ENCODE measurements around the gene ACTN1.

Gene ACTN1

DNA sequence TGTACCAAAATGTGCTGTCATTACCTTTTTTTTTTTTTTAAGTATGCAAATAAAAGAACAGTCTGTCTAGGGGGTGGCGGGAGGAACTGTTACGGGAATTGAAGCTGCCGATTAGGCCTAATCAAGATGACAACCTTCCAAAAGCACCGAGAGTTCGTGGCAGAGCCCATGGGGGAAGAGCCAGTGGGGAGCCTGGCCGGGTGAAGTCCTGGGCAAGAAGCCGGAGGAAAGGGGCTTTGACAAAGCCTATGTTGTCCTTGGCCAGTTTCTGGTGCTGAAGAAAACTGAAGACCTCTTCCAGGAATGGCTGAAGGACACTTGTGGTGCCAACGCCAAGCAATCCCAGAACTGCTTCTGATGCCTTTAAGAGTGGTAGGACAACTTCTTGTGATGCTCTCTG lies 42.6 kb downstream of the ACTN1 start:
- DNase-seq (ENCODE audit: low spot score) = no peak

DNA sequence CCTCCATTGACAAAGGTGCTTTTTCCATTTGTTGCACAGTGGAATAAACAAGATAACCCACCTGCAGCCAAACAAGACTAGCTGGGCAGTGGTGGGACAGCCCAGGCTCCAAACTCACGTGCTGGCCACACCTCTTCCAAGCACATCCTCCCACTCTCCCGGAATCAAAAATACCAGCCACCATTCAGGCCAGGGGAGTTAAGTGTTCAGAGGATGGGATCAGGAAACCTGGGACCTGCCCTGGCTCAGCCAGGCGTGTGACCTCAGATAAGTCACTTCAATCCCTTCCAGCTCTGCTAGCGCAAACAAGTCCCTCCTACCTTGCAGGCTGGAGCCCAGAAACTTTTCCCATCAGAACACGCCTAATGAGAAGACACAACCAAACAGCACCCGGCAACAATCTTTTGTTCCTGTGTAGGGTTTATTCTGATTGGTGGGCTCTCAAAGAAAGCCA lies 43.3 kb downstream of the ACTN1 start:
- no peak for DNase-seq (ENCODE audit: low spot score)

- DNase-seq (ENCODE audit: low spot score) = no peak
Measured at GRCh38 chr14:68934066-68934465, 45.0 kb downstream of the ACTN1 start.

DNA sequence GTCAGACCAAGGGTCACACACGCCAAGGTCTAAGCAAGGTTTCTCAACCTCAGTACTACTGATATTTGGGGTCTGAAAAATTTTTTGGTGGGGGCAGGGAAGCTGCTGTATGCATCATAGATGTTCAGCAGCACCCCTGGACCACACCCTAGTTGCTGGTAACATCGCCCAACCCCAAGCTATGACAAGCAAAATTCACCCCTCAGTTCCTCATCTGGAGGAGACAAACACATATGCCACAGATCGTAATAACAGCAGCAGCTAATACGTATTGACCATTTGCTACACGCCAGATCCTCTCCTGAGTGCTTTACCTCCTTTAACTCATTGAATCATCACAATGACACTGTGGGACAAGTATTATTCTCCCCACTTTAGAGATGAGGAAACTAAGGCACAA lies 46.4 kb downstream of the ACTN1 start:
- DNase-seq (ENCODE audit: low spot score) = no peak

DNA sequence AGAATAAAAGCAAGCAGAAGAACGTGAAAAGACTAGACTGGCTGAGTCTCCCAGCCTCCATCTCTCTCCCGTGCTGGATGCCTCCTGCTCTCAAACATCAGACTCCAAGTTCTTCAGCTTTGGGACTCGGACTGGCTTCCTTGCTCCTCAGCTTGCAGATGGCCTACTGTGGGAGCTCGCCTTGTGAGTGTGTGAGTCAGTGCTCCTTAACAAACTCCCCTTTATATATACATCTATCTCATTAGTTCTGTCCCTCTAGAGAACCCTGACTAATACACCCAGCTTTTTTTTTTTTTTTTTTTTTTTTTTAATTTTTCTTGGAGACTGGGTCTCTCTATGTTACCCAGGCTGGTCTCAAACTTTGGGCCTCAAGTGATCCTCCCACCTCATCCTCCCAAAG lies 46.9 kb downstream of the ACTN1 start:
- DNase-seq (ENCODE audit: low spot score) = no peak

- DNase-seq (ENCODE audit: low spot score) = no peak
Measured at GRCh38 chr14:68931474-68932051, 47.5 kb downstream of the ACTN1 start.

- DNase-seq (ENCODE audit: low spot score) = no peak
Measured at GRCh38 chr14:68931063-68931462, 48.0 kb downstream of the ACTN1 start.

DNA sequence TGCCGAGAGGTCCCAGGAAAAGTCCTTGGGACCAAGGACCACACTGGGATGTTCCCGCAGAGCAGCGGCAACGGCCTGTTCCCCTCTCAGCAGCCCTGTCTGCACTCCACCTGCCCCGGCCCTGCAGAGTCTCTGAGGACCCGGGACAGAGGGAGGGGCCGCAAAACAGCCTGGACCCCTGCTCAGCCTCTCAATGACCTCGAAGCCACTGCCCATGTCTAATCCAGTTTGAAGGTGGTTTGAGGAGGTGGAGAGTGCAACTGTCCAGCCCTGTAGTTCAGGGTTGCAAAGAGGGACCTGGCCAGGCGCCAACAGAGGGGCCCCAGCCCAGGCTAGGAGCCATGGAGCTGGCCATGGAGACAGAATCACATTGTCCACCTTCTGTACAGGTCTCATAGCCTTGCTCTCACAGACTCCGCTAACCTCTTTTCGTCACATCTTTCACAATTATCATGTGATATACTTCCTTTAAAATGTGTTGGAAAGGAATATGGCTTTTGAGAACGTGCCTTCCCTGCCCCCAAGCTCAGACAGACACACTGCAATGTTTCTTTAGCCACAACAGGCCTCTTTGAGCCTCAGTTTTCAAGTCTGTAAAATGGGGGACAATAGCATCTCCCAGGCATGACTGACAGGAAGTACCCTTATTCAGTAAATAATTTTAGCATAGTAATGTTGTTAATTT lies 49.3 kb downstream of the ACTN1 start:
- DNase-seq (ENCODE audit: low spot score) = no peak

DNA sequence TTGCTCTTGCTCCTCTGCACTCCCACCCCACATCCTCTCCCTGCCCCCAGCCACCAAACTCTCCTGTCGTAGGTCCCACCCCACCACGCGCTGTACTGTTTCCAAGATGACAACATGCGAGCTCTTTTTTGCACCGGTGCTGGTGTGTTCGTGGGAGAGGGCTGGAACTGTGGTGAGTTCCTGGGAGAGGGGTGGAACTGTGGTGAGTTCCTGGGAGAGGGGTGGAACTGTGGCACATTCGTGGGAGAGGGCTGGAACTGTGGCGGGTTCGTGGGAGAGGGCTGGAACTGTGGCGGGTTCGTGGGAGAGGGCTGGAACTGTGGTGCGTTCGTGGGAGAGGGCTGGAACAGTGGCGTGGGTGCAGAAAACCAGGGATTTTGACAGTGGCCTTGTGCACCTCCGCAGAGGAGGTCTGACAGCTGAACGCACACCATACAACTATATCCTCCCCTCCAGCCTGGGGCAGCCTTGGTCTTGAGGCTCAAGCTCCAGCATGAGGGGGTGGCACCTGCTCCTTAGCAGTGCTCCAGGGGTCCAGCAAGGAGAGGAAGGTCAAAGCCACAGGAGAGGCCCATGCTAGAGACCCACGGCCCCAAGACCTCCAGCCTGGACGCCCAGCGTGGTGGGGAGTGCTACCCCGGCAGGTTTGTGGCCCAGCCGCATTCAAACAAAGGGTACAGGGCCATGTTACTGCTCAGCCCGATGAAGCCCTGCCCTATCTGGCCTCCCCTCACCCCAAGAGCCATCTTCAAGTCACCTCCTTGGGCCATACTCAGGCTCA lies 50.1 kb downstream of the ACTN1 start:
- no peak for DNase-seq (ENCODE audit: low spot score)

- DNase-seq (ENCODE audit: low spot score) = no peak
Measured at GRCh38 chr14:68927956-68928675, 51.0 kb downstream of the ACTN1 start.

- no peak for DNase-seq (ENCODE audit: low spot score)
Measured at GRCh38 chr14:68927089-68927488, 52.0 kb downstream of the ACTN1 start.

DNA sequence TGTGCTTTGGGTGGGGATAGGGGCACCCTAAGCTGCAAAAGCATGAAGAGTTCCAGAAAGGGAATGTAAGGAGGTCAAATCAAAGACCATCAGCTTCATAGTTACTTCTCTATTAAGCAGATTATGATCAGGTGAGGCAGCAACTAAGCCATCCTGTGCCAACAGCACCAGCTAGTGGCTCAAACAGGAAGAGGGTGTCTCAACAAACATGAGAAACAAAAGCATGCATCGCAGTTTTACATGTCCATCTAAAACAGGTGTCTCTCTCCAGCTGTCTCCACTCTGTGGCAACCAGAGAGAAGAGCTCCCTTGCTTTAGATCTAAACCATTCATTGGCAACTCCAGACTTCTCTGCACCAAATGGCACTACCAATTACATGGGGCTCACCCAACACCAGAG lies 52.9 kb downstream of the ACTN1 start:
- no peak for DNase-seq (ENCODE audit: low spot score)

- no peak for DNase-seq (ENCODE audit: low spot score)
Measured at GRCh38 chr14:68925373-68925772, 53.7 kb downstream of the ACTN1 start.

GRCh38 chr14:68924186-68925158 lies 54.6 kb downstream of the ACTN1 start:
- no peak for DNase-seq (ENCODE audit: low spot score)

DNA sequence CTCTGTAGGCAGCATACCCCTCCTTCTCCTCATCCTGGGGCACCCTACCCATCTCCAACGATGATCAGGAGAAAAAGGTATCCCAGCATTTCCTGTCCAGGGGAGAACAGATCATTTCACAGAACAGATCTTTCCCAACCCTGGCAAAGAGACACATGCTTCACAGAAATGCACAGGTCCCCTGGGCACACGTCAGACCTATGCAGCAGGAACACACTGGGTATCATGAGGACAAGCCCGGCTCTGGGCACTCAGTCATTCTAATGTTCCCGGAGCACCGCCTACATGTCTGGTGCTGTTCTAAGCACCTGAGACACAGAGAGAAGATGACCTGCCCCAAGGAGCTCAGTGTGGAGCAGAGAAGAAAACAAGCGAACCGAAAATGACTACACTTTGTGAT lies 56.2 kb downstream of the ACTN1 start:
- no peak for DNase-seq (ENCODE audit: low spot score)

DNA sequence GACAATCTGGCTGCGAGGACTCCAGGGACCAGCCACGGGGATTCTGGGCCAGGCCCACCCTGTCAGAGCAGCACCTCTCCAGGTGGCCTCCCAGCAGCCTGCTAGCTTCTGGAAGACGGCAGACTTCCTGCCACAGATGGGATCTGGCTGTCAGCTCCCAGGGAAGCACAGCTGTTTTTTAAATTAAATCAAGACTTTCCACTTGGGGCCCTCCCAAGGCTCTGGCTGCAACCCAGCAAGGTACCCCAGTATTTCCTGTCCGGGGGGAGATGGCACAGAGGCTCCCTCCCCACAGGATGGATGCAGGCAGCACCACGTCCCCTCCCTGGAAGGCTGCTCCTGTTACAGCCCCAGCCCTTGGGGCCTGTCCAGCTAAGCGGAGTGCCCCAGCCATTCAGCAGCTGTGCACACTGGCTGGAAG lies 56.9 kb downstream of the ACTN1 start:
- no peak for DNase-seq (ENCODE audit: low spot score)

DNA sequence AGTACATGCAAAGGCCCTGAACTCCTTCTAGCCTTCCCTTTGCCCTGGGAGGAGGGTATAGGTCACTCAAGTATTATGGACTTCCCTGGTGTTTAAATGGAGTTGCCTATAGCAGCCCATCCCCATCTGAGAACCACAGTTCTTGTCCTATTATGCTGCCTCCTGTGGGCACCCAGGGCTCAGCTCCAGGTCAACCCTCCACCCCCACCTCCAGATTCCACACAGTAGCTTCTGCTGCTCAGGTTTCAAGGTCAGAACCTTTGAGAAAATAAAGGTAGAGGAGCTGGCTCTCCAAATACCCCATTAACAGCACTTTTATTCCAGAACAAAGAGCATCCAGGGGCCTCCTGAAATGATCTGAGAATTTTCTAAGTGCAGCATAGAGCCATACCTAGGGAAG lies 57.4 kb downstream of the ACTN1 start:
- no peak for DNase-seq (ENCODE audit: low spot score)

DNA sequence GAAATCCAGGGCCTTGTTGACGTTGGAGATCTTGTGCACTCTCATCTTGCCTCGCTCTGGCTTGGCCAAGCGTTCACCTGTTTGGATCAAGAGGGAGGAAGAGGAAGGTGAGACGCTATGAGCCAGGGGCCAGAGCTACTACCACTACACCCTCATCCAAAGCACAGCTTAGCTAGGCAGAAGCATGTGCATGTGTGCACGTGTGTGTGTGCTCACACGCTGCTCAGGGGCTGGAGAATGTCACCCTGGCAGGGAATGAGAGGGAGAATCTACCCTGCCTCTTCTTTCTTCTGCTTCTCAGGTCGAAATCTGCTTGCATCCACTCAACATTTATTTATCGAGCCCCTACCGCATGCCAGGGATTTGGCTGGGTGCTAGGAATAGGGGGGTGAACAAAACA lies 58.1 kb downstream of the ACTN1 start:
- no peak for DNase-seq (ENCODE audit: low spot score)

DNA sequence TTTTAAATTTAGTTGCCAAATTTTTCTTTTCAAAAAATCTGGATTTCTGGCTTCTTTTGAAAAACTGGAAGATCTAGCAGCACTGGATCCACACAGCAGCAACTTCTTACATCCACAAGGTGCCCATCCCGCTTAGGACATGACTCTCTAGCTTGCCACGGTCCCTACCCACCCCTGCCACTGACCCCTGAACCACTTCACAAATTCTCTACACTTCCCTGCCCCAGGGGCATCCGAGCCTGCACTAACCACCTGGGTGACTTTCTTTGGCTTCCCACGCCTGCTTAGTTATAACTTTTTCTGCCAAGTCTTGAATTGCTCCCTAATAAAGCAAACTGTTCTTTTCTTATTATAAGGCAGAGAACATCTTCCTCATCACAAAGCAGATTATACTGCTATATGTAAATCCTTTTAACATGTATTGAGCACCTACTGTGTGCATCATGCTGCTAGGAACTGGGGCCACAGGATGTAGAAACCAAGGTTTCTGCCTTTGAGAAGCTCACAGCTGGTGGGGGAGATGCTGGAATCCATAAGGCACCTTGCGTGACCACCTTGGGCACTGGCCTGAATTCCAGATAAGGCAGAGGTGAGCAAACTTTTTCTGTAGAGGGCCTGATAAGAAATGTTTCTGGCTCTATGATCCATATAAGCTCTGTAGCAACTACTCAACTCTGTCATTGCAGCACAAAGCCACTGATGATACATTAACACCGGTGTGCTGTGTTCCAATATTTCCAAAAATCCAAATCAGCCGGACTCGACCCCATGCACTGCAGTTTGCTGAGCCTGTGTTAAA lies 59.8 kb downstream of the ACTN1 start:
- DNase-seq (ENCODE audit: low spot score) = no peak

GRCh38 chr14:68918612-68919011 lies 60.5 kb downstream of the ACTN1 start:
- no peak for DNase-seq (ENCODE audit: low spot score)

All from CD4-positive, alpha-beta T cell treated with Interleukin-15 for 4 hours (primary cell).